Mucosa of stomach (tissue), 1 donor: ENCODE data around the gene GATB.

Experiments
- H3K27me3 ChIP-seq: one replicate; pipeline ENCODE4 v1.7.0; 2013; ENCODE audit warnings: mild to moderate bottlenecking, low read length; ENCODE audit not compliant: control insufficient read depth, insufficient read depth
- H3K36me3 ChIP-seq: one replicate; pipeline ENCODE4 v1.7.0; 2013; ENCODE audit warnings: low read length; ENCODE audit not compliant: control insufficient read depth, insufficient read depth
- H3K4me1 ChIP-seq: one replicate; pipeline ENCODE4 v1.7.0; 2013; ENCODE audit warnings: mild to moderate bottlenecking, low read length; ENCODE audit not compliant: control insufficient read depth, insufficient read depth
- H3K4me3 ChIP-seq: one replicate; pipeline ENCODE4 v1.7.0; 2013; ENCODE audit warnings: low read length
- H3K9ac ChIP-seq: one replicate; pipeline ENCODE4 v1.7.0; 2013; ENCODE audit warnings: mild to moderate bottlenecking, low read length, moderate library complexity
- H3K9me3 ChIP-seq: one replicate; pipeline ENCODE4 v1.7.0; 2013; ENCODE audit warnings: mild to moderate bottlenecking, low read length, moderate library complexity; ENCODE audit not compliant: control insufficient read depth
- donor health status: Pancreatic carcinoma.

GATB gene

GRCh38 chr4:151721916-151722315 is 38.9 kb downstream of the GATB start:
- H3K9ac ChIP-seq: no peak overlapping the region
- no peaks in the 10 kb centered on the region for H3K27me3 ChIP-seq
- H3K4me1 ChIP-seq: peaks cover 12% of the 10 kb centered on the region
- H3K4me3 ChIP-seq: no peak overlapping the region
- no peaks in the 10 kb centered on the region for H3K9me3 ChIP-seq
- H3K36me3 ChIP-seq: no peaks in the 10 kb centered on the region

GRCh38 chr4:151721466-151721865 is 39.3 kb downstream of the GATB start:
- H3K9ac ChIP-seq: no peak overlapping the region
- H3K4me3 ChIP-seq: no peak overlapping the region
- no peaks in the 10 kb centered on the region for H3K9me3 ChIP-seq
- H3K36me3 ChIP-seq: no peaks in the 10 kb centered on the region
- no peaks in the 10 kb centered on the region for H3K27me3 ChIP-seq
- H3K4me1 ChIP-seq: peaks cover 12% of the 10 kb centered on the region

GRCh38 chr4:151719956-151720334 is 40.9 kb downstream of the GATB start:
- Histone ChIP-seq H3K4me3 (no peak overlapping the region), H3K27me3 (no peaks in the 10 kb centered on the region), H3K4me1 (peaks cover 12% of the 10 kb centered on the region), H3K9ac (no peak overlapping the region), H3K9me3 (no peaks in the 10 kb centered on the region), H3K36me3 (no peaks in the 10 kb centered on the region)

GRCh38 chr4:151718984-151719955 is 41.5 kb downstream of the GATB start:
- Histone ChIP-seq H3K9ac (no peak overlapping the region), H3K36me3 (no peaks in the 10 kb centered on the region), H3K9me3 (no peaks in the 10 kb centered on the region), H3K27me3 (no peaks in the 10 kb centered on the region), H3K4me3 (no peak overlapping the region), H3K4me1 (peaks cover 12% of the 10 kb centered on the region)

- Histone ChIP-seq H3K36me3 (no peaks in the 10 kb centered on the region), H3K4me3 (no peak overlapping the region), H3K9me3 (no peaks in the 10 kb centered on the region), H3K9ac (no peak overlapping the region), H3K27me3 (no peaks in the 10 kb centered on the region), H3K4me1 (peaks cover 12% of the 10 kb centered on the region)
These were observed 42.7 kb downstream of the GATB start for GRCh38 chr4:151717909-151718628.

- no peaks in the 10 kb centered on the region for H3K27me3 ChIP-seq
- no peaks in the 10 kb centered on the region for H3K36me3 ChIP-seq
- no peak overlapping the region for H3K4me3 ChIP-seq
- H3K9ac ChIP-seq: no peak overlapping the region
- H3K4me1 ChIP-seq: peaks cover 12% of the 10 kb centered on the region
- H3K9me3 ChIP-seq: no peaks in the 10 kb centered on the region
These were observed 43.5 kb downstream of the GATB start for GRCh38 chr4:151717314-151717713.

- H3K4me1 ChIP-seq: peaks cover 12% of the 10 kb centered on the region
- H3K9me3 ChIP-seq: no peaks in the 10 kb centered on the region
- H3K27me3 ChIP-seq: no peaks in the 10 kb centered on the region
- no peak overlapping the region for H3K4me3 ChIP-seq
- no peak overlapping the region for H3K9ac ChIP-seq
- no peaks in the 10 kb centered on the region for H3K36me3 ChIP-seq
These were observed 44.5 kb downstream of the GATB start for GRCh38 chr4:151716324-151716723.

- H3K9me3 ChIP-seq: no peaks in the 10 kb centered on the region
- no peak overlapping the region for H3K9ac ChIP-seq
- H3K27me3 ChIP-seq: no peaks in the 10 kb centered on the region
- H3K4me1 ChIP-seq: peaks cover 12% of the 10 kb centered on the region
- H3K4me3 ChIP-seq: no peak overlapping the region
- no peaks in the 10 kb centered on the region for H3K36me3 ChIP-seq
These were observed 44.9 kb downstream of the GATB start for GRCh38 chr4:151715881-151716280.

- no peaks in the 10 kb centered on the region for H3K9me3 ChIP-seq
- H3K27me3 ChIP-seq: no peaks in the 10 kb centered on the region
- no peaks in the 10 kb centered on the region for H3K4me1 ChIP-seq
- H3K4me3 ChIP-seq: no peak overlapping the region
- H3K9ac ChIP-seq: no peak overlapping the region
- no peaks in the 10 kb centered on the region for H3K36me3 ChIP-seq
These were observed 48.0 kb downstream of the GATB start for GRCh38 chr4:151712777-151713176.

GRCh38 chr4:151711646-151712045 is 49.2 kb downstream of the GATB start:
- Histone ChIP-seq H3K36me3 (no peaks in the 10 kb centered on the region), H3K4me1 (no peaks in the 10 kb centered on the region), H3K4me3 (no peak overlapping the region), H3K9ac (no peak overlapping the region), H3K27me3 (no peaks in the 10 kb centered on the region), H3K9me3 (no peaks in the 10 kb centered on the region)

- no peak overlapping the region for H3K4me3 ChIP-seq
- H3K36me3 ChIP-seq: no peaks in the 10 kb centered on the region
- no peaks in the 10 kb centered on the region for H3K27me3 ChIP-seq
- H3K9ac ChIP-seq: no peak overlapping the region
- H3K4me1 ChIP-seq: no peaks in the 10 kb centered on the region
- no peaks in the 10 kb centered on the region for H3K9me3 ChIP-seq
These were observed 51.2 kb downstream of the GATB start for GRCh38 chr4:151709587-151709986.

- no peak overlapping the region for H3K9ac ChIP-seq
- H3K27me3 ChIP-seq: no peaks in the 10 kb centered on the region
- H3K9me3 ChIP-seq: no peaks in the 10 kb centered on the region
- H3K36me3 ChIP-seq: no peaks in the 10 kb centered on the region
- no peaks in the 10 kb centered on the region for H3K4me1 ChIP-seq
- no peak overlapping the region for H3K4me3 ChIP-seq
These were observed 51.7 kb downstream of the GATB start for GRCh38 chr4:151709071-151709470.
